ENCODE measurements around the gene CARM1. TPM values are rescaled to one million over a fixed set of nuclear protein-coding genes. Genes with fewer than 3 reads are reported as not detected.

The CARM1 gene
- total RNA-seq, 1 donor from 2014 or later = 86.0 TPM

DNA sequence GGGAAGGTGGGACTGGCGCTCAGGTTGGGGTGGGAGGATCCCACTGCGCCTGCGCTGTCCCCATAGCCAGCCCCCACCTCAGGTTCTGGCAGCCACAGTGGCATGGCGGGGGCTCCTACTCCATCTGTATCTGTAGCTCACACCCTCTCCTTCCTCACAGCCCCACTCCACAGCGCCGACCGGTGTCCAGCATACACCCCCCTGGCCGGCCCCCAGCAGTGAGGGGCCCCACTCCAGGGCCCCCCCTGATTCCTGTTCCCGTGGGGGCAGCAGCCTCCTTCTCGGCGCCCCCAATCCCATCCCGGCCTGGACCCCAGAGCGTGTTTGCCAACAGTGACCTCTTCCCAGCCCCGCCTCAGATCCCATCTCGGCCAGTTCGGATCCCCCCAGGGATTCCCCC, 41.4 kb upstream of the CARM1 start:
- Mint-ChIP-seq H3K4me1 (ENCODE audit: low read depth) (no peaks in the 10 kb centered on the region), H3K27ac (peak overlapping the region; percentile 85), H3K9me3 (ENCODE audit: low read depth) (no peaks in the 10 kb centered on the region), H3K4me3 (ENCODE audit: low read depth) (no peak overlapping the region), H3K36me3 (ENCODE audit: insufficient read depth) (peaks cover 6% of the 10 kb centered on the region), H3K27me3 (no peaks in the 10 kb centered on the region)
- no peak for DNase-seq (ENCODE audit: low spot score, unreplicated experiment)
- TF ChIP-seq, protein P1, sequence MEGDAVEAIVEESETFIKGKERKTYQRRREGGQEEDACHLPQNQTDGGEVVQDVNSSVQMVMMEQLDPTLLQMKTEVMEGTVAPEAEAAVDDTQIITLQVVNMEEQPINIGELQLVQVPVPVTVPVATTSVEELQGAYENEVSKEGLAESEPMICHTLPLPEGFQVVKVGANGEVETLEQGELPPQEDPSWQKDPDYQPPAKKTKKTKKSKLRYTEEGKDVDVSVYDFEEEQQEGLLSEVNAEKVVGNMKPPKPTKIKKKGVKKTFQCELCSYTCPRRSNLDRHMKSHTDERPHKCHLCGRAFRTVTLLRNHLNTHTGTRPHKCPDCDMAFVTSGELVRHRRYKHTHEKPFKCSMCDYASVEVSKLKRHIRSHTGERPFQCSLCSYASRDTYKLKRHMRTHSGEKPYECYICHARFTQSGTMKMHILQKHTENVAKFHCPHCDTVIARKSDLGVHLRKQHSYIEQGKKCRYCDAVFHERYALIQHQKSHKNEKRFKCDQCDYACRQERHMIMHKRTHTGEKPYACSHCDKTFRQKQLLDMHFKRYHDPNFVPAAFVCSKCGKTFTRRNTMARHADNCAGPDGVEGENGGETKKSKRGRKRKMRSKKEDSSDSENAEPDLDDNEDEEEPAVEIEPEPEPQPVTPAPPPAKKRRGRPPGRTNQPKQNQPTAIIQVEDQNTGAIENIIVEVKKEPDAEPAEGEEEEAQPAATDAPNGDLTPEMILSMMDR (IDR thresholded peaks at IDR 0.05; ENCODE audit: unreplicated experiment) = no peak

- TF ChIP-seq, protein P1 (IDR thresholded peaks at IDR 0.05; ENCODE audit: unreplicated experiment) = no peak
- no peak for DNase-seq (ENCODE audit: low spot score, unreplicated experiment)
- Mint-ChIP-seq H3K27me3 (no peaks in the 10 kb centered on the region), H3K27ac (no peak overlapping the region), H3K4me1 (ENCODE audit: low read depth) (no peaks in the 10 kb centered on the region), H3K9me3 (ENCODE audit: low read depth) (no peaks in the 10 kb centered on the region), H3K4me3 (ENCODE audit: low read depth) (no peak overlapping the region), H3K36me3 (ENCODE audit: insufficient read depth) (peaks cover 5% of the 10 kb centered on the region)
Observed at GRCh38 chr19:10830370-10830769, 41.0 kb upstream of the CARM1 start.

DNA sequence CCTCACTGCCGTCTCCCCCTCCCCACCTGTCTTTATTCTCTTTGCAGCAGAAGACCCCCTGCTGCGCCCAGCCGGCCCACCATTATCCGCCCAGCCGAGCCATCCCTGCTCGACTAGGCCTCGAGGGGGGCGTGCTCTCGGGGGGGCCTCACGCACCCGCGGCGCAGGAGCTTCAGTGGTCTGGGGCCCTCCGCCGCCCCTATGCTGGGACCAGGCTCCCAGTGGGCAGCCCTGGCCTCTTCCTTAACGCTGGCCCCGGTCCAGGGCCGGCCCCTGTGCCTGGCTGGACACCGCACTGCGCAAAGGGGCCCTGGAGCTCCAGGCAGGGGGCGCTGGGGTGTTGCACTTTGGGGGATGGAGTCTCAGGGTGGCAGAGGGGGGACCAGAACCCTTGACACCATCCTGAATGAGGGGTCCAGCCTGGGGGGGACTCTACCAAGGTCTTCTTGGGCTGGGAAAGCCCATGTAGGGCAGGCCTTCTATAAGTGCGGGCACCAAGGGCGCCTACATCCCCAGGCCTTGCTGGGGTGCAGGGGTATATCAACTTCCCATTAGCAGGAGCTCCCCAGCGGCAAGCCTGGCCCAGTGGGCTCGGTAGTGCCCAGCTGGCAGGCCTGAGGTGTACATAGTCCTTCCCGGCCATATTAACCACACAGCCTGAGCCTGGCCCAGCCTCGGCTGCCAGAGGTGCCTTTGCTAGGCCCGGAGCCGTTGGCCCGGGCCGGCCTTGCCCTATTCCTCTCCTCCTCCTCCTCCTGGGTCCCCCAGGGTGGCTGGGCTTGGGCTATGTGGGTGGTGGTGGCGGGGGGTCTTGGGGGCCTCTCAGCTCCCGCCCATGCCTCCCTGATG, 40.2 kb upstream of the CARM1 start:
- Mint-ChIP-seq H3K27me3 (no peaks in the 10 kb centered on the region), H3K36me3 (ENCODE audit: insufficient read depth) (peaks cover 5% of the 10 kb centered on the region)

DNA sequence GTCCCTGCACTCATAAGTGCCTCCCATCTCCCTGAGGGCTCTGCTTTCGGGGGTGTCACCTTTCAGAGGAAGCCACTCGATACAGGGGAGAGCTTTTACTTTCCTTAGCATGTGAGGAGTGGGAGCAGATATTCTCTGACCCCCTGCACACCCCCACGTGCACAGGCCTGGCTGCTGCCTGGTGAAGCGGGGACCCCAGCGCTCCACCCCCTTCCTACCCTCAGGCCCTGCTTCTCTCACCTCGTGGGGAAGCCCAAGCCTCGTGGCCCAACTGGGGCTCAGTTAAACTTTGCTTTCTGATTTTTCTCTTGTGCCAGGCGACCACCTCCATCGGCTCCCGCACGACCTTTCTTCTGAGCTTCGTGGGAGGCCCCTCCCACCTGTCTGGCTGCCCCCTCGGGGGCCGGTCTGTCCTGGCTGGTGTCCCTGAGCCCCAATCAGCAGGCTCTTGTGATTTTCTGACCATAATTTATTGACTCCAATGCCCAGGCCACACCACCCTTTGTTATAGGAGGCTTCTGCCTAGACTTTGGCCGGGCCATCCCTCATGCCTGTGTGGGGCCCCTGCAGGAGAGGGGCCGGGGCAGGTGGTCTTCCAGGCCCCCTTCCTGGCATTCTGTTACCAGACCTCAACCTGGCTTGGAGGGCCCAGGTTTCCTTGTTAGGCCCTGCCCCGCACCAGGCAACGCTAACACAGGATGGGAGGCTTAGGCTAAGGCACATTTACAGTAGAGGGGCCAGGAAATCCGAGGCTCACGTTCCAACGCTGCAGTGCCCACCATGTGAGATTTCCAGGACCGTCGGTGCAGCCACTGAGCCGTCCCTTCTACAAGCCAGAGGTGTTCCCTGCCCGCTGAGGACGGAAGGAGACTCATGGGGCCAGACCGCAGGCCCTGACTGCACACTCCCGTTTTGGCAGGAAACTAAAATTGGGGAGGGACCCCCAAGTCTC, 39.1 kb upstream of the CARM1 start:
- no peak overlapping the region for H3K27ac Mint-ChIP-seq

More for the DNA sequence above, 40.2 kb upstream of the CARM1 start:
- TF ChIP-seq, protein P1 (IDR thresholded peaks at IDR 0.05; ENCODE audit: unreplicated experiment) = no peak
- Mint-ChIP-seq H3K4me3 (ENCODE audit: low read depth) (no peak overlapping the region), H3K9me3 (ENCODE audit: low read depth) (no peaks in the 10 kb centered on the region), H3K4me1 (ENCODE audit: low read depth) (no peaks in the 10 kb centered on the region), H3K27ac (no peak overlapping the region)
- DNase-seq (ENCODE audit: low spot score, unreplicated experiment) = no peak

GRCh38 chr19:10832939-10833296, 38.4 kb upstream of the CARM1 start:
- Mint-ChIP-seq H3K27ac (no peak overlapping the region), H3K4me1 (ENCODE audit: low read depth) (no peaks in the 10 kb centered on the region), H3K4me3 (ENCODE audit: low read depth) (no peak overlapping the region), H3K9me3 (ENCODE audit: low read depth) (peaks cover 7% of the 10 kb centered on the region), H3K36me3 (ENCODE audit: insufficient read depth) (peaks cover 5% of the 10 kb centered on the region), H3K27me3 (no peaks in the 10 kb centered on the region)
- DNase-seq (ENCODE audit: low spot score, unreplicated experiment) = no peak
- TF ChIP-seq, protein P1 (IDR thresholded peaks at IDR 0.05; ENCODE audit: unreplicated experiment) = no peak

More for the DNA sequence above, 39.1 kb upstream of the CARM1 start:
- H3K27me3 Mint-ChIP-seq = no peaks in the 10 kb centered on the region
- peaks cover 5% of the 10 kb centered on the region for H3K36me3 Mint-ChIP-seq (ENCODE audit: insufficient read depth)
- no peak overlapping the region for H3K4me3 Mint-ChIP-seq (ENCODE audit: low read depth)
- TF ChIP-seq, protein P1 (IDR thresholded peaks at IDR 0.05; ENCODE audit: unreplicated experiment) = no peak
- no peak for DNase-seq (ENCODE audit: low spot score, unreplicated experiment)
- H3K9me3 Mint-ChIP-seq (ENCODE audit: low read depth) = peaks cover 7% of the 10 kb centered on the region
- H3K4me1 Mint-ChIP-seq (ENCODE audit: low read depth) = no peaks in the 10 kb centered on the region

Measured in progenitor cell of endocrine pancreas (in vitro differentiated cells).